CMK (cell line): ENCODE data around the gene KIF13A.
"Not testable (repeated sequence)": the region's sequence is repeated elsewhere in the genome, so short reads cannot be mapped to it uniquely, and the experiment has no call there.

Source experiments
- DNase-seq: peaks from one replicate; pipeline ENCODE4 v3.0.0-alpha.2; 2010; ENCODE audit warnings: low read depth

Gene KIF13A

GRCh38 chr6:17870300-17871188 is 116.9 kb downstream of the KIF13A start:
- DNase-seq = no peak

DNA sequence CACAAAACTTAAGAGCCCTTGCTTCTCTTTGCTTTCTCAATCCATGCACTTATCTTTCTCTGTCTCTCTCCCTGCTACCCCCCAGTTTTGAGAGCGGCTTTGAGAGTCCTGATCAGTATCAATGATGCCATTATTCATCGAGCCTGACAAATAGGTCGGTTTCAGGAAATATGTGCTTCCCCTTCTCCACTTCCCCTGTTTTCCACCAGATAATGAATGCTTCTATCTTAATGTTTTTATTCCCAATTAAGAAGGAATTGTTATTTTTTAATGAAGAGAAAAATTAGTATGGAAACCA is 117.7 kb downstream of the KIF13A start:
- DNase-seq = no peak

- DNase-seq = no peak
These were observed 118.3 kb downstream of the KIF13A start for GRCh38 chr6:17869010-17869752.

GRCh38 chr6:17867880-17868279 is 119.6 kb downstream of the KIF13A start:
- DNase-seq = no peak

GRCh38 chr6:17866876-17867444 is 120.5 kb downstream of the KIF13A start:
- no peak for DNase-seq

GRCh38 chr6:17865798-17866725 is 121.4 kb downstream of the KIF13A start:
- no peak for DNase-seq

DNA sequence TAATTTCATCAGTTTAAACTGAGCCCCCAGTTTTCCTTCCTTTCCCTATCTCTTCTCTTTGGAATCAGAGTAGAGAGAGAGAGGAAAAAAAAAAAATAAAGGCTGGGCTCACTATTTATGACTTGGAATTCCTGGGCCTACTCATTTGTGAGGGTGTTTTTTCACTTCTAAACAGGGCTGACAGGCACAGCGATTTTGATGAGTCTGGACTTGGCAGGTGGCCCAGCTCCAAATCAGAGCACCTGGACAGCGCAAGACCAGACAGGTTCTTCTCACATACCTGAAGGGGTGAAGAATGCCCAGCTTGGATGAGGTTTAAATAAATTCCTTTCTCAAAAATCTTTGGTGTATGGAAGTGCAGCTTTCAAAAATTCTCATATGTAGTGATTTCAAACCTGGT is 122.2 kb downstream of the KIF13A start:
- DNase-seq = no peak

DNA sequence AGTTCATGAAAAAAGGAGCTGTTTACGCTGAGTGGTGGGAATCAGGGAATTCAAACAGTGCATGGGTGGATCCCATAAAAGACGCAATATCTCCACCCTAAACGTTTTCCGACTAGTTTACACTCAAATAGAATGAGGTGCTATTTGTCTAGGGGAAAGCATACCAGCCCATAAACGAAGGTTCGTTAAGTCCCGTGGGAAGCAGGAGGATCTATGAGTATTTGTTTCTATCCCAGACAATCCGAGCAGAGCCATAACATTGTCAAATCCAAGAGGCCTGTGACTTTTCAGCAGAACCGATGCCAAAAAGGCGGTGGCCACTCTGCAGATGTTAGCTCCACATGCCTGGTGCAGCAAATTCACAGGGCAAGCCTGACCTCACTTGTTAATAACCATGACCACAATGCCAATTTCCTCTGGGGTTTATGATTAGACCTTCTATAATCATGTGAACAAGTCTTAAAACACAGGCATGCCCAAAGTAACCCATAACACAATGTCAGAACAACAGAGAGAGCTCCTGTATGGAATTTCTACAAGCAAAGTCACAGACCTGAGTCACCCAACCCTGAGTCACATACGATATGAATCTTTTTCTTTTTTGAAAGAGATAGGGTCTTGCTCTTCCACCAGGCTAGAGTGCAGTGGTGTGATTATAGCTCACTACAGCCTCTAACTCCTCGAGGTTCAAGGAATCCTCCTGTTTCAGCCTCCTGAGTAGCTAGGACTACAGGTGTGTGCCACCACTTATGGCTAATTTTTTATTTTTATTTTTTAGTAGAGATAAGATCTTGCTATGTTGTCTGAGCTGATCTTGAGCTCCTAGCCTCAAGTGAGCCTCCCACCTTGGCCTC is 123.3 kb downstream of the KIF13A start:
- no peak for DNase-seq

- no peak for DNase-seq
These were observed 126.1 kb downstream of the KIF13A start for GRCh38 chr6:17861361-17861760.

GRCh38 chr6:17859846-17860245 is 127.6 kb downstream of the KIF13A start:
- DNase-seq = no peak

DNA sequence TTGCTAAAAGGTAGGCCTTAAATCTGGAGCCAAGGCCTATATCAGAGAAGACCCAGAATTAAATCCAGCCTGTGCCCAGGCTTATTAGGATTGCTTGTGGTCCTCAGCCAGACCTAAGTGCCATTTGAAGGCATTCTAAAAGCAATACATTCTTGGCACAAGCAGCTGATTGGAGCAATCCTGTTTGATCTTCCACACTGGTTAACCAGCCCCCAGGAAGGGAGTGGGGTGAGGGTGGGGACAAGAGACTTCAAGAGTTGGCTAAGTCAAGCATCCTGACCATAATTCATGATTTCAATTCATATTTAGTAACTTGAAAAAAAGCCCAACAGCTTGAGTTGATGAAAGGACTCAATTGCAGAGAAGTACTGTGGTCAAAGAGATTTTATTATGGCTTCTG is 128.9 kb downstream of the KIF13A start:
- no peak for DNase-seq

GRCh38 chr6:17857188-17857587 is 130.2 kb downstream of the KIF13A start:
- not testable (repeated sequence) for DNase-seq

DNA sequence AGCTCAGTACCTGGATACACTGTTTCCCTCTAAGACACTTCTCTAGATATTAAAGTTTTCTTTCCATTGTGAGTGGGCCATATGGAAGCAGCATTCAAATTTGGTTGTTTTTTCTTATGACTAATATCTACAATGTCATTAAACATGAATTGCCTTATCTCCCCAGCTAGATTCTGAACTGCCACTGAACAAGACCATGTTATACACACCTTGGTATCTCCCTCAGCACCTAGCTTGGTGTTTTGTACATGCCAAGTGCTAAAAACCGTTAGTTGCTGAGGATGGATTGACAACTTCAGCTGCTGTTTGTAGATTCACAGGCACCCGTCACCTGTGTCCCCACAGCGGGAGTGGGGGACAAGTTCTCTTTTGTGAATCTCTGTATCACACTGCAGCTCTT is 131.1 kb downstream of the KIF13A start:
- DNase-seq = no peak

- DNase-seq = no peak
These were observed 132.1 kb downstream of the KIF13A start for GRCh38 chr6:17855381-17855780.

DNA sequence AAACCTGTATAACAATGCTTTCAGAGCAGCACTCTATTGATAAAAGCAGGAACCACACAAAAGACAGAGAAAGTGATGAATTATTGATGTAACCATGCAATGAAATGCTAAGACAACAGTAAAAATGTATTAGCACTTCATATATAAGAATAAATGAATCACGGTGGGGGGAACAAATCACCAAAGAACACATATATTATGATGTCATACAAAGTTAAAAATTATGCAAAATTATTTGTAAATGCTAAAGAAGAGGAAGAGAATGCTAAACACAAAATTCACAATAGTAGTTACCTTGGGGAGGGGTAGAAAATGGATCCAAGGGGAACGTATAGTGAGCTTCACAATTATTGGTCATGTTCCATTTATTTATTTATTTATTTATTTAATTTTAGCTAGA is 133.9 kb downstream of the KIF13A start:
- DNase-seq = no peak

GRCh38 chr6:17851720-17852161 is 135.7 kb downstream of the KIF13A start:
- DNase-seq = no peak

DNA sequence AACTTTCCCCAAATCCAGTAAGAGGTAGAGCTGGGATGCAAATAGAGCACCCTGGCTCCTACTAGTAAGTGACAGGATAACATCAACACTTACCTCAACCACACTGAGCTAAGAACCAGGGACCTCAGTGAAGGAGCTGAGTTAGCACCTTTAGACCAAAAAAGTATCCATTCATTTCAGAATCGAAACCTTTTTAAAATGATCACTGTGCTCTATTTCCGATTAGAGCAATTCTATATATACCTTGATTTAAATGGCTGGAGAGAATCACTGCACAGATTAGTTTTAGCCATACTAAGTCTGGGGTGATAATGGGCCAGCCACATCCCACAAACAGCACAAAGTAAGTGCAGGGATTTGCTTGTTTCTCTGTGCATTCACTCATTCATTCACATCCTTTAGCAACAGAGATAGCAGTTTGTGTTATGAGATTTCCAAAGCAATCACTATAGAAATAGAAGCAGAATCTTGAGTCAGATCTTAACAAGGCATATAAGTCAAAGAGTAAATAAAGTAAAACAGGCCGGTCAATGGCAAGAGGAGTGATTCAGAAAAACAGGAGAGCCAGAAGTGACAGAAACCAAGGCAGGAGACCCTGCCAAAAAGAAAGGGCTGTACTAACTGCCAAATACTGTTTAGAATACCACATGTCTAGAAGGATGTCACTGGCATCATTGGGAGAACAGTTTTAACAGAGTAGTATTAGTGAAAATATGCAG is 136.3 kb downstream of the KIF13A start:
- no peak for DNase-seq

DNA sequence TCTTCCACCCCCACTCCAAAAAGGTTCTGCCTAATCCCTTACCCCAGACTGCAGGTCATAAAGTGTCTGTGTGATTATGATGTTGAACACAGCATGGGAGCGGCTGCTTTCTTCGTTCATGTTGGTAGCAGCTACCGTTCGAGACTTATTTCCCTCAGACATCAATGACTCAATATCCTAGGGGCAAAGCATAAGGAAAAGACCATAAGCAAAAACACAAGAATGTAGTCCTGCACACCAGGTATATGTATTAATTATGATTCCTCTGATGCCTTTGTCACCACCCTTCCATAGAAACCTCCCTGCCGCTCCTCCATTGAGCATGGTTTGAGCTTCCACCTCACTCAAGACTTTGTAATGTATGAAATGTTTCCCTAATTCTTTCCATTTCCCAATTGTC is 137.2 kb downstream of the KIF13A start:
- DNase-seq = no peak

DNA sequence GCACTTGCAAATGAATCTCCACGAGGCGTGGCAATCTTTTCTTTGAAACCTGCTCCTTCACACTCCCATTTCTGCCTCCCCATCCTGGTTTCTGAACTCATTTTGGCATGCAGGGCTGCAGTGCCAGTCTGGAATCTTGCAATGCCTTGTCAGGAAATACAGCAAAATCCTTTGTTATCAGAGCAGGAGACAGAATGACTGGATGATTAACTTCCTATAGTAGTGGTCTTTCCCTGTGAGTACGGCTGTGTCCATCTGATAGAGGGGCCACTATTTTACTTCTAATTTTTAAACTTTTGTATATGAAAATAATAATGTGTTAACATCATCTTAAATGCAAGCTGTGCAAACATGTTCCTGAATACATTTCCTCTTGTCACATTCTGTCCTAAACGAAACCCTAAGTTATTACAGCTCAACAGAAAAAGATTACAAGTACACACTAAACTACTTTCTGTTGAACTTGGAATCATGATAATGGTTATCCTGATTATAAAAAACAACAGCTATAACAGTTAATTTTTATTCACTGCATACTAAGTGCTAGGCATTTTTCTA is 140.2 kb downstream of the KIF13A start:
- DNase-seq = no peak

DNA sequence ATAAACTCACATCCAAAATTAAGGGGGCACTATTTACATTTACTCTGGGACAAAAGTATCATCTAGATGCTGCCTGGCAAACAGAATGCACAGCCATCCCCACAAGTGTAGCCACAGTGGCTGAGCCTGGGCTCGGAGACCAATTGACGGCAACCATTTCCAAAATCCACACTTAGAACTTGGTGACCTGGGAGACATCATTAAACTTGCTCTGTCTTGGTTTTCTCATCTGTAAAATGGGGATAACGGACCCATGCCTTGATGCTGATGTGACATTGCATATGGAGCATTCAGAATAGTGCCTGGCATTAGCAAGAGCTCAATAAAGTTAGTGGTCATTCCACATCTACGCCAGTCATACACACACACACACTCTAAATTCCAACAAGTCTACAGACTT is 140.7 kb downstream of the KIF13A start:
- DNase-seq = no peak
